ENCODE measurements around the gene RNF13.
"Not testable (repeated sequence)": the region's sequence is repeated elsewhere in the genome, so short reads cannot be mapped to it uniquely, and the experiment has no call there.

The RNF13 gene

GRCh38 chr3:149969940-149970715, 157.1 kb downstream of the RNF13 start:
- peak overlapping the region; percentile 82 for H3K4me3 ChIP-seq (ENCODE audit: low read length)
- H3K9ac ChIP-seq (ENCODE audit: low read depth, low read length) = peak overlapping the region; percentile 97
- WGBS = under 1% methylated on average over 73 of the region's 73 CpGs
- H3K27ac ChIP-seq (ENCODE audit: low read depth, low read length) = peak overlapping the region; percentile 96
- no peaks in the 10 kb centered on the region for H3K27me3 ChIP-seq (ENCODE audit: insufficient read depth, low read length)
- no peaks in the 10 kb centered on the region for H3K9me3 ChIP-seq (ENCODE audit: insufficient read depth, low read depth, low read length)
- H3K36me3 ChIP-seq (ENCODE audit: insufficient read depth, low read length) = peaks cover 33% of the 10 kb centered on the region
- H3K4me1 ChIP-seq (ENCODE audit: insufficient read depth, low read length) = peaks cover 44% of the 10 kb centered on the region

GRCh38 chr3:149970716-149971402, 157.8 kb downstream of the RNF13 start, which contains the start of gene PFN2:
Gene PFN2, minus strand, starts transcription at chr3:149970895. Its CDS starts 39 bp downstream, at chr3:149970856.
- under 1% methylated on average over 102 of the region's 102 CpGs for WGBS
- peaks cover 26% of the 10 kb centered on the region for H3K36me3 ChIP-seq (ENCODE audit: insufficient read depth, low read length)
- H3K27ac ChIP-seq (ENCODE audit: low read depth, low read length) = peak within 1 kb of the TSS; percentile 96
- peak within 1 kb of the TSS; percentile 82 for H3K4me3 ChIP-seq (ENCODE audit: low read length)
- H3K9ac ChIP-seq (ENCODE audit: low read depth, low read length) = peak within 1 kb of the TSS; percentile 97
- peaks cover 41% of the 10 kb centered on the region for H3K4me1 ChIP-seq (ENCODE audit: insufficient read depth, low read length)
- no peaks in the 10 kb centered on the region for H3K27me3 ChIP-seq (ENCODE audit: insufficient read depth, low read length)
- no peaks in the 10 kb centered on the region for H3K9me3 ChIP-seq (ENCODE audit: insufficient read depth, low read depth, low read length)

DNA sequence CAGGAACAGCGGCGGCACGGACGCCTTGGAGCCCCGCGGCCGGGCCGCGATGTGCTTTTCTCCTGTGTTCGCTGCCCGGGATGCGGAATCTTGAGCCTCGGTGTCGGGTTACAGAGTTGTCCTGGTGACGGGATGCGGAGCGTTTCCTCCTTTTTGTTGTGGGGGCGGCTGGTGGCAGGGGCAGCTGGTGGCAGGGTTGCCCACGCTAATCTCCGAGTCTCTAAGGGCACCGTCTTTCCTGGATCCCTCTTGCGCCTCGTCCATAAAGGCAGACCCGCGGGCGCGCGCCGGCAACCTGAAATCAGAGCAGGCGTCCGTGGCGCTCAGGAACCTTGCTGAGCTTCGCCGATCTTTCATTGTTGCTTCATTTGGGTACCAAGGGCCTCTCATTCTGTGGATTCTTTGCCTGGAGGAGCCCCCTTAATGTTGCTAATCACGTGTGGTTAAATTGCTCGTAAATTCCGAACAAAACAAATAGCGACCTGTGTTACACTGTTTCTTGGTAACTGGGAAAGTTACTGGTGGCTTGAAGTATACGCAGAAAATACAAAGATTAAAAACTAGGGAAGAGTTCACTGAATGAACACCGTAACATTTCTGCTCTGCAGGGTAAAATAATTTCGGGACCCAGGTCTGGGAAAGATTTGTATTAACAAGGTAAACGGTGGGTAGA, 158.5 kb downstream of the RNF13 start:
- H3K4me3 ChIP-seq (ENCODE audit: low read length) = peak overlapping the region; percentile 82
- peaks cover 34% of the 10 kb centered on the region for H3K4me1 ChIP-seq (ENCODE audit: insufficient read depth, low read length)
- H3K9ac ChIP-seq (ENCODE audit: low read depth, low read length) = peak overlapping the region; percentile 97
- H3K36me3 ChIP-seq (ENCODE audit: insufficient read depth, low read length) = peaks cover 19% of the 10 kb centered on the region
- no peaks in the 10 kb centered on the region for H3K27me3 ChIP-seq (ENCODE audit: insufficient read depth, low read length)
- under 1% methylated on average over 42 of the region's 42 CpGs for whole genome bisulfite sequencing
- H3K27ac ChIP-seq (ENCODE audit: low read depth, low read length) = peak overlapping the region; percentile 96
- H3K9me3 ChIP-seq (ENCODE audit: insufficient read depth, low read depth, low read length) = no peaks in the 10 kb centered on the region

- no peak overlapping the region for H3K9ac ChIP-seq (ENCODE audit: low read depth, low read length)
- peaks cover 10% of the 10 kb centered on the region; the same call in 1 of the 2 replicates for H3K4me1 ChIP-seq (ENCODE audit: insufficient read depth, low read length)
- H3K27me3 ChIP-seq (ENCODE audit: insufficient read depth, low read length) = no peaks in the 10 kb centered on the region
- H3K36me3 ChIP-seq (ENCODE audit: insufficient read depth, low read length) = no peaks in the 10 kb centered on the region
- H3K9me3 ChIP-seq (ENCODE audit: insufficient read depth, low read depth, low read length) = no peaks in the 10 kb centered on the region
- H3K4me3 ChIP-seq (ENCODE audit: low read length) = no peak overlapping the region
- no peak overlapping the region for H3K27ac ChIP-seq (ENCODE audit: low read depth, low read length)
These were observed 162.9 kb downstream of the RNF13 start for GRCh38 chr3:149975919-149976318.

DNA sequence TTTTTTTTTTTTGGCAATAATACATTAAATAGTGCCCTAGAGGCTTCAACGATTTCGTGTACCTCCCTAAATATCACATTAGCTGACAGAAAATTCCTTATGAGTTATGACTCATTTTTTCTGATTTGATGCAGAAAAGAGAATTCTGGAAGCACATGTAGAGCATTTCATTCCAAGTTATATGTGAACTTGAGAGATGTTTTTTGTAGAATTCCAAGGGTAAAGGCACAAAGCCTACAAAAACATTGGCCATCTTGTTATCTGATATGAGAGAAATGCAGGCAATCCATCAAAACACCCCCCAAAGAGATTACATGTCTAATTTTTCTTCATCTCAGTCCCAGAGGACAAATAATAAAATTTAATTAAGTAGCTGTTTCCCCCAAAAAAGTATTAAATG, 164.4 kb downstream of the RNF13 start:
- no peak overlapping the region for H3K27ac ChIP-seq (ENCODE audit: low read depth, low read length)
- H3K36me3 ChIP-seq (ENCODE audit: insufficient read depth, low read length) = no peaks in the 10 kb centered on the region
- H3K4me3 ChIP-seq (ENCODE audit: low read length) = no peak overlapping the region
- WGBS = no CpG with 5 or more reads among the region's 2 CpGs
- no peaks in the 10 kb centered on the region for H3K9me3 ChIP-seq (ENCODE audit: insufficient read depth, low read depth, low read length)
- H3K4me1 ChIP-seq (ENCODE audit: insufficient read depth, low read length) = peaks cover 5% of the 10 kb centered on the region; the same call in 1 of the 2 replicates
- H3K27me3 ChIP-seq (ENCODE audit: insufficient read depth, low read length) = no peaks in the 10 kb centered on the region
- H3K9ac ChIP-seq (ENCODE audit: low read depth, low read length) = no peak overlapping the region

DNA sequence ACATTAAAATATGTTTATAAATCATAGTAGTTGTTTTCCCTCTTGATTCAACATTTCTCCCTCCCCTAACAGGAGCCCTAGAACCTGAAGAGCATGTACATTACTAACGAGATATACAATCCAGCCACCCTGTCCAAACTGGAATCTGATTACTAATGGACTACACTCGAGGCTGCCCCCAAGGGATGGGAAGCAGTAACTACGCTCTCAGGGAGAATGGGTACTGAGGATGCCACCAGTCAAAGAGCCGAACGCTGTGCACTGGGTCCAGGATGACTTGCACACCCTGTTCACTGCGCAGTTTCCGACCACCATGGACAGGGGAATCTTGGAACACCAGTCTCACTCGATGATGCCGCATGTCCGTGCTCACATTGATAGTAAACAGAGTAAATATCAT, 169.0 kb downstream of the RNF13 start:
- H3K36me3 ChIP-seq (ENCODE audit: insufficient read depth, low read length); H3K27me3 ChIP-seq (ENCODE audit: insufficient read depth, low read length); H3K4me1 ChIP-seq (ENCODE audit: insufficient read depth, low read length); H3K9me3 ChIP-seq (ENCODE audit: insufficient read depth, low read depth, low read length); H3K4me3 ChIP-seq (ENCODE audit: low read length); H3K9ac ChIP-seq (ENCODE audit: low read depth, low read length); H3K27ac ChIP-seq (ENCODE audit: low read depth, low read length): not testable (repeated sequence)
- no CpG with 5 or more reads among the region's 10 CpGs for WGBS

DNA sequence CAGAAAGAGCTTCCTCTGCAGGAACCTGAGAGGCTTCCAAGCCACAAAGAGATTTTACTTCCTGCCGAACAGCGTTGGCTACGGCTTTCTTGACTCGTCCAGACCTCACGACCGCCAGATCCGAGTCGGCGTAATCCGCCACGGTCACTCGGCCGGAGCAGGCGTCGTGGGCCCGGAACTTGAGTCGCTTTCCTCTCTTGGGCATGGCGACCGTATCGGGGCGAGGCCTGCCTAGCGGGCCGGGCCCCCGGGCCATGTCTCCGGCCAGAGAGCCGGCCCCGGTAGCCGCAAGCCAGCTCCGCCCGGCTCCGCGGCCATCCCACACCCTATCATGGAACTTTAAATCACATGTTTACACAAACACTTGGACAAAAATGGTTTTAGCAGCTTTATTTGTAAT, 170.0 kb downstream of the RNF13 start:
- not testable (repeated sequence) for H3K4me3 ChIP-seq (ENCODE audit: low read length); H3K27ac ChIP-seq (ENCODE audit: low read depth, low read length); H3K27me3 ChIP-seq (ENCODE audit: insufficient read depth, low read length); H3K4me1 ChIP-seq (ENCODE audit: insufficient read depth, low read length); H3K9me3 ChIP-seq (ENCODE audit: insufficient read depth, low read depth, low read length); H3K36me3 ChIP-seq (ENCODE audit: insufficient read depth, low read length); H3K9ac ChIP-seq (ENCODE audit: low read depth, low read length)
- 95% methylated on average over 32 of the region's 32 CpGs for WGBS

DNA sequence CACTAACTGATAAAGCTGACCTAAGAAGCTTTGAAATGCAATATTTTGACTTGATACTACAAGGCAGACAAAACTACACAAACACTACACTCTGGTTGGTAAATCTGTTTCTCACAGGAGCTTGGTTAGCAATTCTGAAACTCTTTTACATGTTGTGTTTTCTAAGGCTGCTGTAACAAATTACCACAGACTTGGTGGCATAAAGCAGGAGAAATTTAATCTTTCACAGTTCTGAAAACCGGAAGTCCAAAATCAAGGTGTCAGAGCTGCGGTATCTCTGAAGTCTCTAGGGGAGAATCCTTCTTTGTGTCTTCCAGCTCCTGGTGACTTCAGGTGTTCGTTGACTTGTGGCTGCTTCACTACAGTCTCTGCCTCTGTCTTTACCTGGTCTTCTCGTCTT, 170.6 kb downstream of the RNF13 start:
- H3K4me1 ChIP-seq (ENCODE audit: insufficient read depth, low read length) = no peaks in the 10 kb centered on the region
- 94% methylated on average over 4 of the region's 4 CpGs for WGBS

GRCh38 chr3:149989307-149989706, 176.3 kb downstream of the RNF13 start:
- no peak overlapping the region for H3K27ac ChIP-seq (ENCODE audit: low read depth, low read length)
- no peaks in the 10 kb centered on the region for H3K36me3 ChIP-seq (ENCODE audit: insufficient read depth, low read length)
- H3K4me1 ChIP-seq (ENCODE audit: insufficient read depth, low read length) = peaks cover 13% of the 10 kb centered on the region
- no peak overlapping the region for H3K9ac ChIP-seq (ENCODE audit: low read depth, low read length)
- H3K4me3 ChIP-seq (ENCODE audit: low read length) = no peak overlapping the region
- WGBS = 54% methylated on average over 2 of the region's 2 CpGs
- no peaks in the 10 kb centered on the region for H3K27me3 ChIP-seq (ENCODE audit: insufficient read depth, low read length)
- 0 out of 2 replicates have a peak, but pooled peaks cover 5% of the 10 kb centered on the region for H3K9me3 ChIP-seq (ENCODE audit: insufficient read depth, low read depth, low read length)

More for the DNA sequence above, 170.6 kb downstream of the RNF13 start:
- H3K27me3 ChIP-seq (ENCODE audit: insufficient read depth, low read length) = no peaks in the 10 kb centered on the region
- no peaks in the 10 kb centered on the region for H3K36me3 ChIP-seq (ENCODE audit: insufficient read depth, low read length)
- no peak overlapping the region for H3K4me3 ChIP-seq (ENCODE audit: low read length)
- H3K9me3 ChIP-seq (ENCODE audit: insufficient read depth, low read depth, low read length) = no peaks in the 10 kb centered on the region
- H3K27ac ChIP-seq (ENCODE audit: low read depth, low read length) = no peak overlapping the region
- H3K9ac ChIP-seq (ENCODE audit: low read depth, low read length) = no peak overlapping the region

DNA sequence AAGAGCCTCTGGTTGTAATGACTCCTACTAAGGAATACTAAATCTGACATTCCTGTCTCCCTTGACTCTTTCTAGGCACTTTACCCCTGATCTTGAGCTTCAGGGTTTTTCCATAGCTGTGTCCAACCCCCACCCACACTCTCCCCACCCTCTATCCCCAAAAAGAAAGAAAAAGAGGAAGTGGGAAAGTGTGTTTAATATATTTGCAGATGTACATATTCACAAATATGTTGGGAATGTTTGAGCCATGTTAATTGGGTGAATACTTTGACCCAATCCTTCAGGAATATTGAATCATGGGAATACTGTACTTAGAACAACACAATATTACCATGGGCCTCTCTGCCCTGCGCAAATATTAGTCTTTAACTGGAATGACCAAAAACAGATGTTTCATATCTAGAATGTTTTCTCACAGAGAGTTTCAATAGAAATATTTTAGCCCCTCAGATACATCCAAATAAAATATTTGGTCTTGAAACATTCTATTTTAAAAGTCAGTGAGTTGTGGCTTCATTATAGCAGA, 177.5 kb downstream of the RNF13 start:
- H3K9me3 ChIP-seq (ENCODE audit: insufficient read depth, low read depth, low read length) = peaks cover 15% of the 10 kb centered on the region; the same call in 1 of the 2 replicates
- WGBS = 100% methylated on average over 1 of the region's 1 CpG
- no peak overlapping the region for H3K27ac ChIP-seq (ENCODE audit: low read depth, low read length)
- H3K4me3 ChIP-seq (ENCODE audit: low read length) = no peak overlapping the region
- peaks cover 13% of the 10 kb centered on the region for H3K4me1 ChIP-seq (ENCODE audit: insufficient read depth, low read length)
- no peak overlapping the region for H3K9ac ChIP-seq (ENCODE audit: low read depth, low read length)
- H3K27me3 ChIP-seq (ENCODE audit: insufficient read depth, low read length) = no peaks in the 10 kb centered on the region
- H3K36me3 ChIP-seq (ENCODE audit: insufficient read depth, low read length) = no peaks in the 10 kb centered on the region

All from HUES64 (cell line).